Activated T-helper 1 cell treated with Interleukin-2 at 50 U/mL for 16 hours (primary cell): ENCODE measurements around the gene SYNE4.
"Not testable (repeated sequence)": the region's sequence is repeated elsewhere in the genome, so short reads cannot be mapped to it uniquely, and the experiment has no call there.

Experiments used
- DNase-seq: peaks from one replicate; pipeline ENCODE4 v3.0.0-alpha.2; 2020; ENCODE audit warnings: low read depth

Gene SYNE4

GRCh38 chr19:35990771-35991730 lies 17.6 kb downstream of the SYNE4 start:
- DNase-seq = no peak

- no peak for DNase-seq
Observed at GRCh38 chr19:35990156-35990555, 18.5 kb downstream of the SYNE4 start.

GRCh38 chr19:35988824-35989223 lies 19.8 kb downstream of the SYNE4 start:
- DNase-seq = no peak

GRCh38 chr19:35987571-35987896 lies 21.1 kb downstream of the SYNE4 start:
- no peak for DNase-seq

GRCh38 chr19:35986664-35987570 lies 21.7 kb downstream of the SYNE4 start:
- no peak for DNase-seq

DNA sequence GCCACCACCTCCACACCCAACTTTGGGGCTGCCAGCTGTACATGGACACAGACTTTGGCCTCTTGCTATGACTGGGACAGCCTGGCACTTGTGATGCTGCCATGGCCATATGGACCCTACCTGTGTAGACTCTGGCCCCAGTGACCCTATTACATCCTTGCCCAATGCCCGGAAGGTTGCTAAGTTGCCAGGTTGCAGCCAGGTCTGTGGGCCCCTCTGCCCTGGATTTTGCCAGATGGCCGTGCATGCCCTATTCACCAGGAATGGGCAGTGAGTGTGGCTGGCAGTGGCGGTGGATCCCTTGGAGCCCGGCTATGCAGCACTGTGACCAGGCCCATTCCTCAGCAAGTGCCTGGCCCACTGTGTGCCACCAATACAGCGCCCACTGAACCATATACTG lies 22.5 kb downstream of the SYNE4 start:
- DNase-seq = no peak

DNA sequence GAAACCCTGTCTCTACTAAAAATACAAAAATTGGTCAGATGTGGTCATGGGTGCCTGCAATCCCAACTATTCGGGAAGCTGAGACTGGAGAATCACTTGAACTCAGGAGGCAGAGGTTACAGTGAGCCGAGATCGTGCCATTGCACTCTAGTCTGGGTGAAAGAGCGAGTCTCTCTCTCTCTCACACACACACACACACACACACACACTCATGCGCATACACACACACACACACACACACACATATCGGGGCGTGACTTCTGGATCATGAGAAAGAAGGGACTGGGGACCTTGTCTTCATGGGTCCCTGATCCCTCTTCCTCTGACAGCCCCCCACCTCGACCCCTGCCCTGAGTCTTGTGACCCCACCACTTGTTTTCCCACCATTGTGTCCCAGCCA lies 25.4 kb downstream of the SYNE4 start:
- no peak for DNase-seq

GRCh38 chr19:35980997-35981396 lies 27.6 kb downstream of the SYNE4 start:
- DNase-seq = not testable (repeated sequence)

DNA sequence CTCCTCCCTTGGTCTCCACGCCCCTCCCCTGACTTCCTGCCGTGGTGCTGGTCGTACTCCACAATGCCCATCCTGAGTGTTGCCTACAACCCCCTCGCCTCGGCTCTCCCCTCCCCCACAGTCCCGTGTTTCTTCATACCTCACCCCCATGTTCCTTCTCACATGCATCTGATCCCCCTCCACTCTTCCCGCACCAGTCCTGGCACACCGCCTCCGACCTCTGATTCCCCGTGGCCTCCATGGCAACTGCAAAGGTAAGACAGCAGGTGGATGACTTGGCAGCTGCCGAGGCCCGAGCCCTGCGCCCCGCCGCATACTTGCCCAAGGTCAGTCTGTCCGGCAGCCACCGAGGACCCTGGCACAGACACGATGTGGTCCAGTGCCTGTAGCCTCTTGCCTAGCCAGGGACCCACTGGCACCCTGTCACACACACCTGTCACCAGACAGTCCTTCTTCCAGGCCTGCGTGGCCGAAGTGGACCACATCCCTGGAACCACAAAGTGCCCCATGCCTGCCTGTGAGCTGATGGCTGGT lies 29.7 kb downstream of the SYNE4 start:
- DNase-seq = no peak

DNA sequence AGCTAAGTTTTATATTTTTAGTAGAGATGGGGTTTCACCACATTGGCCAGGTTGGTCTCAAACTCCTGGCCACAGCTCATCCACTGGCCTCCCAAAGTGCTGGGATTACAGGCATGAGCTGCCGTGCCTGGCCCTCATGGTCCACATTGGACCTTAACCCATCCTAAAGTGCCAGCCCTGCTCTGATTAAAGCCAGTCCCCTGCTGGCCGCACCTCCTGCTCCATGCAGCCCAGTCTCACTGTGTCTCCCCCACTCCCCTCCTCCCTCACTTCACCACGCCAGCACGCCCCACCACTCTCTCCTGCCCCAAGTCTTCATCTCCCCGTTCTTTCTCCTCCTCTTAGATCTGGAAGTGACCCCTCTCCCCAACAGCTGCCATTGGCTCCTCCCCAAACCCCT lies 30.3 kb downstream of the SYNE4 start:
- DNase-seq = no peak

- DNase-seq = no peak
Observed at GRCh38 chr19:35977446-35978222, 31.0 kb downstream of the SYNE4 start.

DNA sequence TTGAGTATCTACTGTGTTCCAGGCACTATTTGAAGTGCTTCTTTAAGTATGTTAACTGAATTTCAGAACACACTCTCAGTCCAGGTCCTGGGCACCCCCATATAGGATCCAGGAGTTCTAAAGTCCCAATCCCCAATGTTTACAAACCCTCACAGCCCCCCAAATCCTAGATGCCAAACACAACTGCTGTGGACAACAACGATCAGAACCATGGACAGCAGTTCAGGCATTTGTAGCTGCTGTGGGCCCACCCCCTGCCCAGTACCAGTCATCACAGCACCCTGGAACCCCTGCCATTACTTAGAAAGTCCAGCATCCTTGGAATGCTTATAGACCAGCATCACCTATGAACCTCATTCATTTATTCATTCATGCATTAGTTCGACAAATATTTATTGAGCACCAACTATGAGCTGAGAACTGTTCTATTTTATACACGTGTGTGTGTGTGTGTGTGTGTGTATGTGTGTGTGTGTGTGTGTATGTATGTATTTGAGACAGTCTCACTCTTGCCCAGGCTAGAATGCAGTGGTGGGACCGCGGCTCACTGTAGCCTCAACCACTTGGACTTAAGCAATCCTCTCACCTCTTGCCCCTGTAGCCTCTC lies 32.9 kb downstream of the SYNE4 start:
- no peak for DNase-seq

DNA sequence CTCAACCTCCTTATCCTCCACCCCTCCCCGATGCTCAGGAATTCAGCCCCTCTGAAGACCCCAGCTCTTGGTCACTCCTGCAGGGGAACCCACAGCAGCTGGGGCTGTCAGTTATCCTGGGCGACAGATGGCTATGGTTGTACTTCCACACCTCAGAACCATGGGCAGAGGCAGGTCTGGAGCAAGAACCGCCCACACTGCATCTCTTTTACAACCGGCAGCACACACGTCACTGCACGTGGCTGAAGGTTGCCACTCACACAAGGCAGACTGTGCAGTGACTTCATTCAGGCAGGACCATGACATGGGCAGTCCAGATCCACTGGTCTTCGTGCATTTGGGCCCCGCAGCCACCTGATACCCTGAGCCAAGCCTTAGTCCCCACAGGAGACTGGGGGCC lies 35.1 kb downstream of the SYNE4 start:
- DNase-seq = no peak

GRCh38 chr19:35966771-35967170 lies 41.8 kb downstream of the SYNE4 start:
- no peak for DNase-seq

DNA sequence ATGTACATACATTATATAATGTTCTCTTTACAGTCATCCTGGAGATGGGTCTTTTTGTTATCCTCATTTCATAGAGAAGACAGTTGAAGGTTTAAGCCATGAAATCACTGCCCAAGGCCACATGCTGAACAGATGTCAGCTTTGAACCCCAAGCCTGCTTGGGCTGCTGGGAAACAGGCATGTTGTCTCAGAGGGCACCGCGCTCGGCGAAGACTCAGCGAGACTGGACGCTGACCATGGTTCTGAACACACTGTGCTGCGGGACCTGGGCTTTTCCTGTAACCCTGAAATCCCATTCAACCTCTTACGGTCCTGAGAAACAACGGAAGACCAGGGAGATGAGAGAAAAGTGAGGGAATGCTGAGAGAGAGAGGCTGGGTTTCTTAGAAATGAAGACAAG lies 45.1 kb downstream of the SYNE4 start:
- no peak for DNase-seq

DNA sequence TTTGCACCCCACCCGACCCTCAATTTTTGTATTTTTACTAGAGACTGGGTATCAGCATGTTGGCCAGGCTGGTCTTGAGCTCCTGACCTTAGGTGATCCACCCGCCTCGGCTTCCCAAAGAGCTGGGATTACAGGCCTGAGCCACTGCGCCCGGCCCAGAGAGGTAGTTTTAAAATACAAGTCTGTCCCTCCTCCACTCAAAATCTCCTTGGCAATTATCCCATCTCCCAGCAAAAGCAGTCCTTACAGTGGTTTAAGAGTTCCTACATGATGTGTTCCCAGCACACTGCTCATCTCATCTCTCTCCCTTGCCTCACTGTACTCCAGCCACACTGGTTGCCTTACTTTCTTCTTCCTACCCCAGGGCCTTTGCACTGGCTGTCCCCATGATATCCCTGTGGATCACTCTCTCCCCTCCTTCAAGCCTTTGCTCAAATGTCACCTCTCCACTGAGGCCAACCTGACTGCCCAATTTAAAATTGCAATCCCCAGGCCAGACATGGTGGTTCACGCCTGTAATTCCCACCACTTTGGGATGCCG lies 48.1 kb downstream of the SYNE4 start:
- no peak for DNase-seq

DNA sequence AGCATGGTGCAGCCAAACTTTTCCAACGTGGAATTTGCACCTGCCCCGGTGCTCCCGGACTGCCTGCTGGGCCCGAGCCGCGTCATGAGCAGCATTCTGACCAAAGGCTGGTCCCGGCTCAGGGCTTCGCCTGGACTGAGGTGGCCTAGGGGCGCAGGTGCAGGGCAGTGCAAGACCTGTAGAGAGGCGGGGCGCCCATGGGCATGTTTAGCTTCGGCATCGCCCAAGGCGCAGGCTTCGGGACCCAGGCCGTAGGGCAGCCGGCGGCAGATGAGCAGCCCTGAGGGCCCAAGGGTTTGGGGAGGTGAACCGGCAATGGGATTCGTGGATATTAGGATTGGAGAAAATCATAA lies 48.7 kb downstream of the SYNE4 start:
- no peak for DNase-seq

GRCh38 chr19:35959040-35959967 lies 49.3 kb downstream of the SYNE4 start:
- DNase-seq = peak; percentile 81

DNA sequence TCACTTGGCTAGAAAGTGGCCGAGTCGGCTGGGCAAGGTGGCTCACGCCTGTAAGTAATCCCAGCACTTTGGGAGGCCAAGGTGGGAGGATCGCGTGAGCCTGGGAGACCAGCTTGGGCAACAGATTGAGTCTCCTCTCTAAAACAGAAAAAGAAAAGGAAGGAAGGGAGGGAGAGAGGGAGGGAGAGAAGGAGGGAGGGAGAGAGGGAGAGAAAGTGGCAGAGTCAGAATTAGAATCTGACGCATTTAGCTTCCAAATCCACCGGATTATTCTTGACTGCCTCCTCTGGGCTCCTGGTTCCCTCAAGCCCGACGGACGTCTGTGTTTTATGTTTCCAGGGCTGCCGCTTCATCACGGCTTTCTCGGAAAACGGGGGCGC lies 50.0 kb downstream of the SYNE4 start:
- DNase-seq = no peak

GRCh38 chr19:35957411-35957810 lies 51.2 kb downstream of the SYNE4 start:
- not testable (repeated sequence) for DNase-seq
